Measurements from ENCODE around the gene F7. TPM values are rescaled to one million over a fixed set of nuclear protein-coding genes. Genes with fewer than 3 reads are reported as not detected.
A peak's percentile ranks its signal among the peaks of the same experiment; 100 is the strongest.

F7 gene
- total RNA-seq, 1 donor from 2014 or later = 3.0 TPM

DNA sequence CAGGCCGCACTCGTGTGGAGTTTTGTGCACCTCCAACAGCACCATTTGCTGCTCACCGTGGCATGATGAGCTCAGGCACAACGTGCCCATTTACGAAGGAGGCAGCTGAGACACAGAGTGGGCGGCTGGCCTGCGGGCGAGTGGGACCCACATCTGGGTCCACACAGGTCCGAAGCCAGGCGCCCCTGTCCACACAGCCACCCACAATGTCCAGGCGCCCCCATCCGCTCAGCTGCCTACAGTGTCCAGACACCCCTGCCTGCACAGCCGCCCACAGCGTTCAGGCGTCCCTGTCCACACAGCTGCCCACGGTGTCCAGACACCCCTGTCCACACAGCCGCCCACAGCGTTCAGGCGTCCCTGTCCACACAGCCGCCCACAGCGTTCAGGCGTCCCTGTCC, 42.5 kb upstream of the F7 start:
- Mint-ChIP-seq H3K27me3 (no peaks in the 10 kb centered on the region), H3K9me3 (no peaks in the 10 kb centered on the region), H3K36me3 (peaks cover 4% of the 10 kb centered on the region), H3K4me3 (no peak overlapping the region), H3K27ac (no peak overlapping the region), H3K4me1 (ENCODE audit: unreplicated experiment) (peaks cover 6% of the 10 kb centered on the region)
- TF ChIP-seq, protein P1, sequence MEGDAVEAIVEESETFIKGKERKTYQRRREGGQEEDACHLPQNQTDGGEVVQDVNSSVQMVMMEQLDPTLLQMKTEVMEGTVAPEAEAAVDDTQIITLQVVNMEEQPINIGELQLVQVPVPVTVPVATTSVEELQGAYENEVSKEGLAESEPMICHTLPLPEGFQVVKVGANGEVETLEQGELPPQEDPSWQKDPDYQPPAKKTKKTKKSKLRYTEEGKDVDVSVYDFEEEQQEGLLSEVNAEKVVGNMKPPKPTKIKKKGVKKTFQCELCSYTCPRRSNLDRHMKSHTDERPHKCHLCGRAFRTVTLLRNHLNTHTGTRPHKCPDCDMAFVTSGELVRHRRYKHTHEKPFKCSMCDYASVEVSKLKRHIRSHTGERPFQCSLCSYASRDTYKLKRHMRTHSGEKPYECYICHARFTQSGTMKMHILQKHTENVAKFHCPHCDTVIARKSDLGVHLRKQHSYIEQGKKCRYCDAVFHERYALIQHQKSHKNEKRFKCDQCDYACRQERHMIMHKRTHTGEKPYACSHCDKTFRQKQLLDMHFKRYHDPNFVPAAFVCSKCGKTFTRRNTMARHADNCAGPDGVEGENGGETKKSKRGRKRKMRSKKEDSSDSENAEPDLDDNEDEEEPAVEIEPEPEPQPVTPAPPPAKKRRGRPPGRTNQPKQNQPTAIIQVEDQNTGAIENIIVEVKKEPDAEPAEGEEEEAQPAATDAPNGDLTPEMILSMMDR (conservative IDR thresholded peaks at IDR 0.05) = no peak
- no peak for DNase-seq (ENCODE audit: extremely low spot score, unreplicated experiment)

DNA sequence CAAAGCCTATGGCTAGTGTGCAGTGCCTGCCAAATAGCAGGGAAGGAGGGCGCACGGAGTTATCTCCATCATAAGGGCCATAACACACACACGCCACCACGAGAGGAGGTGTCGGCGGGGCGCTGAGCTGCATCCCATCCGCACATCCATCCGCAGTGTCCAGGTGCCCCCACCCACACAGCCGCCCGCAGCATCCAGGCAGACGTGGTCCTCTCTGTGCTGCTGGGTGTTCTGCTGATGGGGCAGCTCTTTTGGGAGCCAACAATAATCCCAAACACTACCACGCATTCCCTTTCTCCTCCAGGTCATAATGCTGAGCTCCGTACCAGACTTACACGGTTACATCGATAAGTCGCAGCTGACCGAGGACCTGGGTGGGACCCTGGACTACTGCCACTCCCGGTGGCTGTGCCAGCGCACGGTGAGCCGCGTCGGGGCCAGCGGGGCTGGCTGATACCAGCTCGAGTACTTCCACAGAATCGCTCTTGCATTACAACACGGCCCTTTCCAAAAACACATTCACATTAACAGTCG, 41.5 kb upstream of the F7 start:
- no peak overlapping the region for H3K4me3 Mint-ChIP-seq
- peak overlapping the region; percentile 26 for H3K27ac Mint-ChIP-seq
- peaks cover 4% of the 10 kb centered on the region for H3K36me3 Mint-ChIP-seq
- peaks cover 6% of the 10 kb centered on the region for H3K4me1 Mint-ChIP-seq (ENCODE audit: unreplicated experiment)
- TF ChIP-seq, protein P1 (conservative IDR thresholded peaks at IDR 0.05) = no peak
- no peak for DNase-seq (ENCODE audit: extremely low spot score, unreplicated experiment)
- no peaks in the 10 kb centered on the region for H3K27me3 Mint-ChIP-seq
- H3K9me3 Mint-ChIP-seq = no peaks in the 10 kb centered on the region

DNA sequence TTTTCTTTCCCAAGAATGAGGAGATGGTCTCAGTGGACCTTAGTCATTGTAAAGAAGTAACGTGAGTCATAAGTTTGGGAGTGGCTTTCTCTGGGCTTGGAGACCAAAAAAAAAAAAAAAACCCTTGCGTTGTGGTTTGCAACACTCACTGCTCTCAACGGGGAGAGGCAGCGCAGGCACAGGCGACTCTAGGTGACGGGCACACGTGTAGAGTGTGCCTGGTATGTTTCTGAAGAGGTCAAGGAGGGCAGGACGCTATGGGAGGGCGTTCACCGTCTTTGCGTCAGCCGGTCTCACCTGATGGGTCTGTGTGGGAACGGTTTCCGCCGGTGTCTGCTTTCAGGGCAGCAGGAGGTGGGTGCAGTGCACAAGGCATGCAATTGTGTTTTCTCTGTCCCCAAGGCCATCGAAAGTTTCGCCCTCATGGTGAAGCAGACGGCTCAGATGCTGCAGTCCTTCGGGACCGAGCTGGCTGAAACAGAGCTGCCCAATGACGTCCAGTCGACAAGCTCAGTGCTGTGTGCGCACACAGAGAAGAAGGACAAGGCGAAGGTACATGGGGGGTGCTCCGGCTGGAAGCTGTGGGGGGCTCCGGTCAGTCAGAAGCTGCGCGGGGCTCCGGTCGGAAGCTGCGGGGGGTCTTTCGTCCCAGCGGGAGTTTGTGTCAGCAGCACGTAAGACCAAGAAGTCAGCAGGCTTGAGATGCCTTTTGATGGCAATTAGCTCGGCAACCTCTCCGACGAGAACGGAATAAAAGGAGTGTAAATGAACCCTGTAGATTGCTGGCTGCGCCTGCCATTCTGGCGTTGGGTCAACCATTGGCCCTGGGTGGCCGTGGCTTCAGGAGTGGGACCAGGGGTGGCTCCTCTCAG, 40.8 kb upstream of the F7 start:
- no peaks in the 10 kb centered on the region for H3K9me3 Mint-ChIP-seq
- H3K36me3 Mint-ChIP-seq = peaks cover 4% of the 10 kb centered on the region
- no peak for DNase-seq (ENCODE audit: extremely low spot score, unreplicated experiment)
- peak overlapping the region; percentile 26 for H3K27ac Mint-ChIP-seq
- no peak overlapping the region for H3K4me3 Mint-ChIP-seq
- TF ChIP-seq, protein P1 (conservative IDR thresholded peaks at IDR 0.05) = no peak
- H3K27me3 Mint-ChIP-seq = no peaks in the 10 kb centered on the region
- H3K4me1 Mint-ChIP-seq (ENCODE audit: unreplicated experiment) = peaks cover 6% of the 10 kb centered on the region

DNA sequence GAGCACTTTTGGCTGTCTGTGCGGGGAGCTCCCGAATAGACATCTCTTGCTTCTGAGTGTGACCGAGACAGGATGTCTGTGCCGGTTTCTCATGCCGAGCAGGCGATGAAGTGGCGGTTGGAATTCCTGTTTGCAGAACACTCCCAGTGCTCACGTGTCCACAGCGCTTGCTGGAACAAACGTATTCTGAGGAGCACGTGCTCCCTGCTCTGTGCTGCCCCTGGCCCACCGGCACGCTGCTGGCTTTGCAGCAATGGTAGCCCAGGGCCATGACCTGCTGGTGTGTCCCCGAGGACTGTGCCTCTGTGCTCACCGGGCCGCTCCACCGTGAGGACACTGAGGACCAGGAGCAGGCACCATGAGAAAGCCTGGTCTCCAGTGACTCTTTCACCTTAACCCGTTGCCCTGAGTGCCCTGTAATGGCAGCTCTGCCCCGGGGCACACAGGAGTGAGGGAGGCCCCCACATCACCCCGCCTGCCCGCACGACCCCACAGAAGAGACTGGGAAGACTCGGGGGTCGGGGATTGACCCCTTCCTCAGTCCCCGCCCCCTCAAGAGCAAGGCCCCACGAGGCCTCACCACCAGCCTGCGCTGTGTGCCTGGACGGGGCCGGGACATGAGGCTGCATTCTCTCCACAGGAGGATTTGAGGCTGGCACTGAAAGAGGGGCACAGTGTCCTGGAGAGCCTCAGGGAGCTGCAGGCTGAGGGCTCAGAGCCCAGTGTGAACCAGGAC, 40.0 kb upstream of the F7 start:
- peaks cover 6% of the 10 kb centered on the region for H3K4me1 Mint-ChIP-seq (ENCODE audit: unreplicated experiment)
- H3K9me3 Mint-ChIP-seq = no peaks in the 10 kb centered on the region
- TF ChIP-seq, protein P1 (conservative IDR thresholded peaks at IDR 0.05) = no peak
- no peak for DNase-seq (ENCODE audit: extremely low spot score, unreplicated experiment)
- H3K27me3 Mint-ChIP-seq = no peaks in the 10 kb centered on the region
- H3K36me3 Mint-ChIP-seq = peaks cover 4% of the 10 kb centered on the region
- no peak overlapping the region for H3K4me3 Mint-ChIP-seq
- H3K27ac Mint-ChIP-seq = no peak overlapping the region

DNA sequence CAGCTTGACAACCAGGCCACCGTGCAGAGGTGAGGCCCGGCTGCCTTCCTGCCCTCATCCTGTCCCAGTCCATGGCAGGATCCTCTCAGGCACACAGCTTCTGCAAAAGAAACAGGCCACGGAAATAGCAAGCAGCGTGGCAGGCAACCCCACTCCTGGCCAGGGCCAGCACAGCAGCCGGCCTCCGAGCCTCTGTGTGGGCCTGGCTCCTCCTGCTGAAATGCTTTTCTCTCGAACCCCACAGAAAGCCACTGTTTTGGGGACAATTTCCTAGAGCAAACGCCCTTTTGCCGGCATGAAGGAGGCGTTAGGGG, 39.5 kb upstream of the F7 start:
- no peak overlapping the region for H3K4me3 Mint-ChIP-seq
- H3K27ac Mint-ChIP-seq = no peak overlapping the region
- peaks cover 4% of the 10 kb centered on the region for H3K36me3 Mint-ChIP-seq
- no peaks in the 10 kb centered on the region for H3K9me3 Mint-ChIP-seq
- DNase-seq (ENCODE audit: extremely low spot score, unreplicated experiment) = no peak
- peaks cover 6% of the 10 kb centered on the region for H3K4me1 Mint-ChIP-seq (ENCODE audit: unreplicated experiment)
- no peaks in the 10 kb centered on the region for H3K27me3 Mint-ChIP-seq
- TF ChIP-seq, protein P1 (conservative IDR thresholded peaks at IDR 0.05) = no peak

All from type B pancreatic cell (in vitro differentiated cells).